K562 (cell line): Measurements from ENCODE around the gene PTH2. TPM values are rescaled to one million over a fixed set of nuclear protein-coding genes. Genes with fewer than 3 reads are reported as not detected.

Experiments used
- ATAC-seq: fragments of 200-7000 bp; cut with Tn5 transposase; 3 replicates; pipeline ENCODE4 v1.9.1; 2020; ENCODE audit warnings: moderate library complexity
- BruUV-seq: library from RNA; stranded (reverse); fragments of 400-500 nt; replicated peaks from 2 replicates; lab custom pipeline; 2021; lab: Mats Ljungman, UMichigan
- CTCF ChIA-PET: fragments of 300-600 bp; formaldehyde crosslinking; extraction: SDS; loops from one replicate; lab custom pipeline; 2021; ENCODE audit warnings: low intra/inter-chr PET ratio; lab: Yijun Ruan, JAX
- POLR2A ChIA-PET: fragments of 300-600, 350-650 bp; sonication (Branson Sonifier 250); formaldehyde crosslinking; extraction: SDS; loops from one replicate; lab custom pipeline; 2021; ENCODE audit warnings: antibody characterized with exemption, inconsistent platforms; lab: Yijun Ruan, JAX
- DNase-seq, 4 experiments: peaks; one replicate each; pipeline versions ENCODE4 v3.0.0 to v3.0.0-alpha.2; 2011 to 2018; ENCODE audit warnings: low spot score in 3 of 4, mixed read lengths in 3 of 4; ENCODE audit errors: extremely low read depth in 1 of 4
- FAIRE-seq: peaks from 2 replicates; lab custom pipeline; 2011; peaks lifted over from hg19 to GRCh38; lab: Jason Lieb, UNC
- H2AFZ ChIP-seq: 2 replicates; pipeline ENCODE4 v1.6.0; 2011; ENCODE audit warnings: low read depth, low read length, control low read depth, inconsistent platforms
- H3K27ac ChIP-seq: fragments of 200-600 bp; 3 replicates; pipeline ENCODE4 v1.8.0; 2011; ENCODE audit warnings: low read depth, mild to moderate bottlenecking, control low read depth, inconsistent platforms, low read length, moderate library complexity, mixed read lengths; ENCODE audit errors: extremely low read depth
- H3K27me3 ChIP-seq, 2 experiments: fragments of 300-600 bp in 1 of 2; 2 replicates in 1 of 2; 3 replicates in 1 of 2; pipeline versions ENCODE4 v1.6.0 to v1.8.0; 2011; ENCODE audit warnings: inconsistent platforms in 2 of 2, low read length in 2 of 2, mild to moderate bottlenecking in 1 of 2, mixed read lengths in 1 of 2, moderate library complexity in 1 of 2; ENCODE audit not compliant: control insufficient read depth in 2 of 2, insufficient read depth in 2 of 2
- H3K36me3 ChIP-seq: fragments of 300-600 bp; 3 replicates; pipeline ENCODE4 v1.8.0; 2011; ENCODE audit warnings: mild to moderate bottlenecking, low read length, inconsistent platforms; ENCODE audit not compliant: control insufficient read depth, insufficient read depth
- H3K4me1 ChIP-seq, 2 experiments: fragments of 200-600 bp in 1 of 2; replicated peaks in 1 of 2; 2 replicates in 1 of 2; 3 replicates in 1 of 2; pipeline versions ENCODE4 v1.5.1 to v1.8.0; 2011; ENCODE audit warnings: inconsistent platforms in 2 of 2, low read length in 2 of 2, mild to moderate bottlenecking in 1 of 2, mixed read lengths in 1 of 2, moderate library complexity in 1 of 2; ENCODE audit not compliant: control insufficient read depth in 2 of 2, insufficient read depth in 2 of 2
- H3K4me2 ChIP-seq: 2 replicates; pipeline ENCODE4 v1.6.1; 2011; ENCODE audit warnings: low read length, control low read depth, inconsistent platforms, mixed read lengths; ENCODE audit not compliant: insufficient read depth
- H3K4me3 ChIP-seq: fragments of 200-600 bp; sonication (generic), shearing (Covaris generic); 2 replicates; pipeline ENCODE4 v1.5.1; 2016; ENCODE audit warnings: control low read depth, inconsistent platforms
- H3K79me2 ChIP-seq: fragments of 200-600 bp; 3 replicates; pipeline ENCODE4 v1.8.0; 2011; ENCODE audit warnings: low read length, inconsistent platforms; ENCODE audit not compliant: control insufficient read depth, insufficient read depth
- H3K9ac ChIP-seq, 2 experiments: 2 replicates each; pipeline versions ENCODE4 v1.6.0 to v1.6.1; 2011; ENCODE audit warnings: low read depth in 2 of 2, low read length in 2 of 2, control low read depth in 1 of 2, inconsistent platforms in 1 of 2, mild to moderate bottlenecking in 1 of 2, mixed read lengths in 1 of 2; ENCODE audit not compliant: insufficient read depth in 1 of 2
- H3K9me1 ChIP-seq: one replicate; pipeline ENCODE4 v1.6.0; 2011; ENCODE audit warnings: inconsistent platforms, mild to moderate bottlenecking, low read length, moderate library complexity; ENCODE audit not compliant: control insufficient read depth, insufficient read depth
- H3K9me3 ChIP-seq: replicated peaks from 2 replicates; pipeline ENCODE4 v1.5.1; 2011; ENCODE audit warnings: low read depth, low read length, inconsistent platforms; ENCODE audit not compliant: control insufficient read depth, insufficient read depth
- H4K20me1 ChIP-seq: replicated peaks from 2 replicates; pipeline ENCODE4 v1.6.1; 2011; ENCODE audit warnings: low read length, inconsistent platforms, mixed read lengths; ENCODE audit not compliant: control insufficient read depth, insufficient read depth
- CTBP1 ChIP-seq: fragments of 450-650 bp; IDR thresholded peaks from 2 replicates; pipeline ENCODE4 v1.6.1; 2016; ENCODE audit warnings: borderline replicate concordance
- FUS ChIP-seq: fragments of 200-400 bp; formaldehyde crosslinking; optimal IDR thresholded peaks from 2 replicates; pipeline ENCODE3; 2017; ENCODE audit warnings: low read depth, low read length
- KDM1A ChIP-seq, 2 experiments: fragments of 450-650 bp; IDR thresholded peaks; 2 replicates each; pipeline ENCODE4 v1.6.1; 2016; ENCODE audit warnings: mild to moderate bottlenecking in 2 of 2
- MTA2 ChIP-seq: fragments of 450-650 bp; IDR thresholded peaks from 2 replicates; pipeline ENCODE4 v1.6.1; 2016; ENCODE audit warnings: low read depth
- NR1H2 ChIP-seq: sonication (generic); formaldehyde crosslinking; IDR thresholded peaks from 2 replicates; pipeline ENCODE4 v1.4.0; 2020; ENCODE audit warnings: mild to moderate bottlenecking, missing genetic modification reagents
- PML ChIP-seq: IDR thresholded peaks from 2 replicates; pipeline ENCODE4 v1.6.1; 2012; ENCODE audit warnings: low read length, inconsistent platforms
- POLR2B ChIP-seq: fragments of 450-650 bp; IDR thresholded peaks from 2 replicates; pipeline ENCODE4 v1.6.1; 2018; ENCODE audit warnings: low read depth; ENCODE audit not compliant: partially characterized antibody
- RAD21 ChIP-seq, 2 experiments: fragments of 250-450 bp in 1 of 2; fragments of 450-650 bp in 1 of 2; sonication (Bioruptor Pico) in 1 of 2; formaldehyde crosslinking in 1 of 2; IDR thresholded peaks in 1 of 2; conservative IDR thresholded peaks in 1 of 2; 2 replicates each; pipeline versions ENCODE4 v1.4.0 to v1.8.0; 2020 to 2022; ENCODE audit warnings: mild to moderate bottlenecking in 2 of 2, moderate library complexity in 1 of 2
- RFX1 ChIP-seq: fragments of 450-650 bp; IDR thresholded peaks from 2 replicates; pipeline ENCODE4 v1.6.1; 2016; ENCODE audit warnings: mild to moderate bottlenecking, moderate library complexity
- SRSF9 ChIP-seq: fragments of 200-400 bp; formaldehyde crosslinking; IDR thresholded peaks from 2 replicates; pipeline ENCODE4 v1.6.1; 2017; ENCODE audit warnings: low read depth, low read length, borderline replicate concordance
- TEAD4 ChIP-seq, 2 experiments: sonication (generic) in 1 of 2; formaldehyde crosslinking in 1 of 2; IDR thresholded peaks; 2 replicates each; pipeline versions ENCODE4 v1.6.1 to v1.8.0; 2012 to 2022; ENCODE audit warnings: borderline replicate concordance in 1 of 2, inconsistent platforms in 1 of 2, low read length in 1 of 2, mild to moderate bottlenecking in 1 of 2, missing genetic modification reagents in 1 of 2
- ZNF174 ChIP-seq: fragments of 250-450 bp; sonication (Bioruptor Pico); IDR thresholded peaks from 2 replicates; pipeline ENCODE4 v1.4.0; 2020; ENCODE audit warnings: mild to moderate bottlenecking
- ZNF197 ChIP-seq: fragments of 200-800 bp; sonication (Bioruptor generic); IDR thresholded peaks from 2 replicates; pipeline ENCODE4 v1.6.1; 2016; ENCODE audit warnings: low read depth, missing genetic modification characterization, missing compliant biosample characterization
- WGBS: fragments of 100-300 bp; shearing (Covaris generic); methylation state at CpG from one replicate; pipeline ENCODE4 v1.1.6; 2016; ENCODE audit warnings: low coverage, mixed read lengths; ENCODE audit not compliant: insufficient coverage; ENCODE audit errors: missing lambda C conversion rate; 5-methylcytosine and 5-hydroxymethylcytosine counted together
- in situ Hi-C: fragments of 300-500 bp; cut with MboI; formaldehyde crosslinking; loops from 4 replicates; pipeline ENCODE4 v1.15.0; 2018; ENCODE audit warnings: inconsistent platforms, mixed read lengths
- intact Hi-C: fragments of 100-400 bp; cut with micrococcal nuclease; formaldehyde crosslinking; loops from 2 replicates; pipeline ENCODE4 v1.14.2; 2022
- polyA plus RNA-seq, 8 experiments: library from polyadenylated mRNA; depleted of rRNA in 4 of 8; stranded (reverse) in 5 of 8; unstranded in 3 of 8; fragments of >200 nt; fragmentation: Nextera tagmentation in 2 of 8; fragmentation: Illumina TruSeq in 1 of 8; extraction: Ambion mirVana in 2 of 8; extraction: Trizol in 1 of 8; gene quantifications; 2 replicates each; pipeline versions ENCODE4 v1.2.1 to v1.2.3, GENCODE V29; 2011 to 2014; ENCODE audit warnings: inconsistent platforms in 1 of 8, missing spikeins in 1 of 8
- total RNA-seq, 7 experiments: library from RNA; depleted of rRNA in 6 of 7; stranded (reverse); fragments of >200 nt in 6 of 7; fragmentation: Illumina TruSeq in 2 of 7; extraction: Trizol in 2 of 7; gene quantifications; 2 replicates each; pipeline versions ENCODE4 v1.2.1 to v1.2.3, GENCODE V29; 2011 to 2021; ENCODE audit warnings: low replicate concordance in 1 of 7
- TF ChIP-seq, protein P1 (sequence below): fragments of 450-650 bp; IDR thresholded peaks from 2 replicates; pipeline ENCODE4 v1.6.1; 2016
- TF ChIP-seq, protein P2 (sequence below): IDR thresholded peaks from 2 replicates; pipeline ENCODE4 v1.6.1; 2011; ENCODE audit warnings: borderline replicate concordance, low read depth, mild to moderate bottlenecking, moderate library complexity, low read length; ENCODE audit not compliant: insufficient read depth, poor library complexity, severe bottlenecking
- TF ChIP-seq, protein P3 (sequence below), 2 experiments: IDR thresholded peaks in 1 of 2; conservative IDR thresholded peaks in 1 of 2; 2 replicates each; pipeline ENCODE4 v1.6.1; 2016; ENCODE audit warnings: low read depth in 2 of 2, mild to moderate bottlenecking in 1 of 2, missing compliant biosample characterization in 1 of 2, missing genetic modification characterization in 1 of 2, moderate library complexity in 1 of 2

PTH2 gene
- total and polyA plus RNA-seq, 9 of the 15 experiments (the other 6 are each of a cell fraction or from before 2014, with no cell fraction given): 1.3 TPM; not detected in 8

DNA sequence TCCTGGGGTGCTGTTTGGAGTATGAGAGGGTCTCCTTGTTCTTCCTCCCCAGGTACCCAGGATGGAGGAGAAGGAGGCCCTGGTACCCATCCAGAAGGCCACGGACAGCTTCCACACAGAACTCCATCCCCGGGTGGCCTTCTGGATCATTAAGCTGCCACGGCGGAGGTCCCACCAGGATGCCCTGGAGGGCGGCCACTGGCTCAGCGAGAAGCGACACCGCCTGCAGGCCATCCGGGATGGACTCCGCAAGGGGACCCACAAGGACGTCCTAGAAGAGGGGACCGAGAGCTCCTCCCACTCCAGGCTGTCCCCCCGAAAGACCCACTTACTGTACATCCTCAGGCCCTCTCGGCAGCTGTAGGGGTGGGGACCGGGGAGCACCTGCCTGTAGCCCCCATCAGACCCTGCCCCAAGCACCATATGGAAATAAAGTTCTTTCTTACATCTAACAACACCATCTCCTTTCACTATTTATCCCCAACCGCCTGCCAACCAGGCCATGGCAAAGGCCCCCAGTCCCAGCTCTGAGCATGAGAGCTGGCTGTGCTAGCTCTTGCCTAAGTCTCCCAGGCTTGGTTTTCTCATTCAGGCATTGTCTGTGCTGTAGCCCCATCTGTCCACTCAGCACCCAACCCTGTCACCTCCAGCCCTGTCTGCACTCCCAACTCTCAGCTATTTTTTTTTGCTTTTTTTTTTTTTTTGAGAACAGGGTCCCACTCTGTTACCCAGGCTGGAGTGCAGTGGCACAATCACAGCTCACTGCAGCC lies 48.4 kb downstream of the PTH2 start:
- intact Hi-C loops (no loop called here), in situ Hi-C loops (no loop called here)
- peaks cover 0 to 8% of the 10 kb centered on the region in 2 experiments; a peak in 2 of 5 replicates for H3K4me1 ChIP-seq
- DNase-seq (no peak), ATAC-seq (no peak), FAIRE-seq (no peak)
- BruUV-seq: no TSS peak
- H3K4me2 ChIP-seq: no peak overlapping the region
- H3K79me2 ChIP-seq: no peaks in the 10 kb centered on the region
- H3K27me3 ChIP-seq: no peaks in the 10 kb centered on the region
- 64% methylated on average over 16 of the region's 16 CpGs for WGBS
- H2AFZ ChIP-seq: no peak overlapping the region
- no peak overlapping the region for H3K27ac ChIP-seq
- ChIA-PET POLR2A (interaction anchor here (0.7 to 1.1 kb wide), 4 partner anchors 10 to 77 kb away, joined by 3 to 5 read pairs (median 4); partner anchors contain the start of gene PIH1D1), CTCF (no interaction called here)
- H3K9me1 ChIP-seq: no peaks in the 10 kb centered on the region
- no peak overlapping the region for H3K4me3 ChIP-seq
- H3K9ac ChIP-seq: no peak overlapping the region; a peak in 1 of 4 replicates
- H3K36me3 ChIP-seq: no peaks in the 10 kb centered on the region
- H4K20me1 ChIP-seq: no peaks in the 10 kb centered on the region
- no peaks in the 10 kb centered on the region for H3K9me3 ChIP-seq
- TF ChIP-seq SRSF9 (no peak), RFX1 (no peak), CTBP1 (no peak), PML (no peak), TEAD4 (IDR thresholded peaks at IDR 0.05; ENCODE audit: low read length) (no peak), TEAD4 (CRISPR knock-in tag; IDR thresholded peaks at IDR 0.05; ENCODE audit: borderline replicate concordance) (no peak), NR1H2 (CRISPR knock-in tag) (no peak), ZNF174 (CRISPR knock-in tag) (no peak), POLR2B (no peak), MTA2 (no peak), FUS (no peak), RAD21 (CRISPR knock-in tag; conservative IDR thresholded peaks at IDR 0.05 in 1 of 2, IDR thresholded peaks at IDR 0.05 in 1 of 2) (no peak), KDM1A (IDR thresholded peaks at IDR 0.05) (no peak), ZNF197 (no peak)
- TF ChIP-seq, protein P1, sequence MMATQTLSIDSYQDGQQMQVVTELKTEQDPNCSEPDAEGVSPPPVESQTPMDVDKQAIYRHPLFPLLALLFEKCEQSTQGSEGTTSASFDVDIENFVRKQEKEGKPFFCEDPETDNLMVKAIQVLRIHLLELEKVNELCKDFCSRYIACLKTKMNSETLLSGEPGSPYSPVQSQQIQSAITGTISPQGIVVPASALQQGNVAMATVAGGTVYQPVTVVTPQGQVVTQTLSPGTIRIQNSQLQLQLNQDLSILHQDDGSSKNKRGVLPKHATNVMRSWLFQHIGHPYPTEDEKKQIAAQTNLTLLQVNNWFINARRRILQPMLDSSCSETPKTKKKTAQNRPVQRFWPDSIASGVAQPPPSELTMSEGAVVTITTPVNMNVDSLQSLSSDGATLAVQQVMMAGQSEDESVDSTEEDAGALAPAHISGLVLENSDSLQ: no peak
- TF ChIP-seq, protein P2, sequence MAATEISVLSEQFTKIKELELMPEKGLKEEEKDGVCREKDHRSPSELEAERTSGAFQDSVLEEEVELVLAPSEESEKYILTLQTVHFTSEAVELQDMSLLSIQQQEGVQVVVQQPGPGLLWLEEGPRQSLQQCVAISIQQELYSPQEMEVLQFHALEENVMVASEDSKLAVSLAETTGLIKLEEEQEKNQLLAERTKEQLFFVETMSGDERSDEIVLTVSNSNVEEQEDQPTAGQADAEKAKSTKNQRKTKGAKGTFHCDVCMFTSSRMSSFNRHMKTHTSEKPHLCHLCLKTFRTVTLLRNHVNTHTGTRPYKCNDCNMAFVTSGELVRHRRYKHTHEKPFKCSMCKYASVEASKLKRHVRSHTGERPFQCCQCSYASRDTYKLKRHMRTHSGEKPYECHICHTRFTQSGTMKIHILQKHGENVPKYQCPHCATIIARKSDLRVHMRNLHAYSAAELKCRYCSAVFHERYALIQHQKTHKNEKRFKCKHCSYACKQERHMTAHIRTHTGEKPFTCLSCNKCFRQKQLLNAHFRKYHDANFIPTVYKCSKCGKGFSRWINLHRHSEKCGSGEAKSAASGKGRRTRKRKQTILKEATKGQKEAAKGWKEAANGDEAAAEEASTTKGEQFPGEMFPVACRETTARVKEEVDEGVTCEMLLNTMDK: no peak
- TF ChIP-seq, protein P3, sequence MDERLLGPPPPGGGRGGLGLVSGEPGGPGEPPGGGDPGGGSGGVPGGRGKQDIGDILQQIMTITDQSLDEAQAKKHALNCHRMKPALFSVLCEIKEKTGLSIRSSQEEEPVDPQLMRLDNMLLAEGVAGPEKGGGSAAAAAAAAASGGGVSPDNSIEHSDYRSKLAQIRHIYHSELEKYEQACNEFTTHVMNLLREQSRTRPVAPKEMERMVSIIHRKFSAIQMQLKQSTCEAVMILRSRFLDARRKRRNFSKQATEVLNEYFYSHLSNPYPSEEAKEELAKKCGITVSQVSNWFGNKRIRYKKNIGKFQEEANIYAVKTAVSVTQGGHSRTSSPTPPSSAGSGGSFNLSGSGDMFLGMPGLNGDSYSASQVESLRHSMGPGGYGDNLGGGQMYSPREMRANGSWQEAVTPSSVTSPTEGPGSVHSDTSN (CRISPR knock-in tag; IDR thresholded peaks at IDR 0.05; ENCODE audit: low read depth): no peak
- TF ChIP-seq, protein P3 (tag; conservative IDR thresholded peaks at IDR 0.05; ENCODE audit: low read depth): no peak
